AG04450 (cell line): Measurements from ENCODE around the gene METTL24. TPM values are rescaled to one million over a fixed set of nuclear protein-coding genes. Genes with fewer than 3 reads are reported as not detected.

Source experiments
- CTCF ChIA-PET: fragments of 300-600, 350-600 bp; formaldehyde crosslinking; extraction: SDS; loops from one replicate; lab custom pipeline; 2022; ENCODE audit warnings: antibody characterized with exemption, inconsistent platforms; lab: Charles Lee
- POLR2A ChIA-PET: fragments of 350-600 bp; formaldehyde crosslinking; extraction: SDS; loops from one replicate; lab custom pipeline; 2021; ENCODE audit warnings: antibody characterized with exemption, inconsistent platforms; lab: Yijun Ruan, JAX
- DNase-seq: peaks from one replicate; pipeline ENCODE4 v3.0.0-alpha.2; 2011; ENCODE audit warnings: low read depth, low spot score
- H3K27ac ChIP-seq: one replicate; pipeline ENCODE4 v1.5.1; 2012; ENCODE audit warnings: low read depth, low read length, control low read depth
- H3K27me3 ChIP-seq: one replicate; pipeline ENCODE4 v1.6.0; 2012; ENCODE audit warnings: low read length; ENCODE audit not compliant: control insufficient read depth, insufficient read depth
- H3K4me3 ChIP-seq: 2 replicates; pipeline ENCODE4 v1.5.1; 2011; ENCODE audit warnings: mild to moderate bottlenecking, low read depth, low read length, control low read depth
- H3K9me3 ChIP-seq: 2 replicates; pipeline ENCODE4 v1.5.1; 2012; ENCODE audit warnings: low read length; ENCODE audit not compliant: control insufficient read depth, insufficient read depth
- CTCF ChIP-seq: IDR thresholded peaks from 2 replicates; pipeline ENCODE4 v1.5.1; 2011; ENCODE audit warnings: low read depth, low read length, control low read depth, inconsistent platforms
- polyA plus RNA-seq: library from polyadenylated mRNA; depleted of rRNA; stranded (reverse); fragments of >200 nt; gene quantifications from 2 replicates; pipeline ENCODE4 v1.2.3, GENCODE V29; 2011

The METTL24 gene
- polyA plus RNA-seq, 1 experiment = not detected

GRCh38 chr6:110369066-110369465 lies 10.9 kb upstream of the METTL24 start:
- peaks cover 20% of the 10 kb centered on the region for H3K27me3 ChIP-seq
- H3K9me3 ChIP-seq = no peaks in the 10 kb centered on the region
- no peak for DNase-seq
- CTCF ChIA-PET = no interaction called here
- POLR2A ChIA-PET = no interaction called here
- no peak for TF ChIP-seq CTCF
- no peak overlapping the region for H3K27ac ChIP-seq
- H3K4me3 ChIP-seq = no peak overlapping the region

- TF ChIP-seq CTCF = no peak
- H3K27ac ChIP-seq = no peak overlapping the region
- no peak overlapping the region for H3K4me3 ChIP-seq
- no peaks in the 10 kb centered on the region for H3K9me3 ChIP-seq
- CTCF ChIA-PET = interaction anchor here (0.6 kb wide), 1 partner anchor 362 kb away, joined by 3 read pairs; no protein-coding TSS in a partner anchor
- H3K27me3 ChIP-seq = peaks cover 23% of the 10 kb centered on the region
- POLR2A ChIA-PET = no interaction called here
- DNase-seq = no peak
These were observed 10.1 kb upstream of the METTL24 start for GRCh38 chr6:110368284-110368683.

GRCh38 chr6:110367825-110368224 lies 9.7 kb upstream of the METTL24 start:
- ChIA-PET POLR2A (no interaction called here), CTCF (interaction anchor here (0.6 kb wide), 1 partner anchor 362 kb away, joined by 3 read pairs; no protein-coding TSS in a partner anchor)
- Histone ChIP-seq H3K4me3 (no peak overlapping the region), H3K9me3 (no peaks in the 10 kb centered on the region), H3K27ac (no peak overlapping the region), H3K27me3 (peaks cover 23% of the 10 kb centered on the region)
- DNase-seq = no peak
- no peak for TF ChIP-seq CTCF

GRCh38 chr6:110366975-110367374 lies 8.8 kb upstream of the METTL24 start:
- Histone ChIP-seq H3K27me3 (peaks cover 27% of the 10 kb centered on the region), H3K9me3 (no peaks in the 10 kb centered on the region), H3K27ac (no peak overlapping the region), H3K4me3 (no peak overlapping the region)
- no peak for TF ChIP-seq CTCF
- DNase-seq = no peak
- POLR2A ChIA-PET = no interaction called here
- CTCF ChIA-PET = interaction anchor here (0.7 kb wide), 1 partner anchor 26 kb away, joined by 3 read pairs; no protein-coding TSS in a partner anchor

- ChIA-PET POLR2A (no interaction called here), CTCF (interaction anchor here (0.7 kb wide), 1 partner anchor 25 kb away, joined by 3 read pairs; no protein-coding TSS in a partner anchor)
- H3K9me3 ChIP-seq = no peaks in the 10 kb centered on the region
- H3K4me3 ChIP-seq = no peak overlapping the region
- no peak for DNase-seq
- no peak overlapping the region for H3K27ac ChIP-seq
- TF ChIP-seq CTCF = no peak
- peaks cover 32% of the 10 kb centered on the region for H3K27me3 ChIP-seq
These were observed 8.1 kb upstream of the METTL24 start for GRCh38 chr6:110366256-110366655.
